Stimulated activated CD4-positive, alpha-beta T cell treated with anti-CD3 and anti-CD28 coated beads, Interleukin-4, amount 100 ng/mL, for 1 hour (primary cell): ENCODE data around the gene EIF4B.

Source experiments
- DNase-seq: peaks from one replicate; pipeline ENCODE4 v3.0.0-alpha.2; 2020

Gene EIF4B

DNA sequence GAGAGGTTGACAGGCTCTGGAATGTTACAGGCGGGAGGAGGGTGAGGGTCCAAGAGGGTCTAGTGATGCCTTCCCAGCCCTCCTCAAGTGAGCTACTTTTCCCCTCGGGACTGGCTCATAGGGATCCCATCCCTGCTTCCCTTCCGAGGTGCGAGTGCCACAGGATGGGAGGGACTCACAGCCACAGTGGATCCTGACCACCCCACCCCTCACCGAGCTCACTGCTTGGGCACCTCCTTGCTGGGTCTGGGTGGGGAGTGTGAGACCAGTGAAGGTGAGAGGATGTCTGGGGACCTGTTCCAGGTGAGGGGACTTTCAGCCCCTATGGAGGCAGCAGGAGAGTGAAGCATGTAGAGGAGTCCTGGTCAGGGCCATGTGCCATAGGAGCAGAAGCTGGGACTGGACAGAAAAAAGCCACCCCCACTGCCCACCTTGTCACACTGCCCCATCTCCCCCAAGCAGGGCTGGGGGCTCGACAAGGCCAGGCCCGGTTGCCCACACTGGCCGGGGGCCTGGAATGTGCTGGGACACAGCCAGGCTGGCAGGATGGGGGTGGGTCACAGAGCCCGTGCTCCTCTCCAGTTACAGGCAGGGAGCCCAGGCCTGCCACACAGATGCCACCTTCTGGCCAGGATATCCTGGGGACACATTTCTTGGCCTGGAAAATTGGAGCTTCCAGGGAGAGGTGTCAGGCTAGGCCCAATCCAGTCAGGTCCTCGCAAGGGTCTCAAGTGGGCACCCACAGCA lies 42.0 kb downstream of the EIF4B start:
- no peak for DNase-seq

DNA sequence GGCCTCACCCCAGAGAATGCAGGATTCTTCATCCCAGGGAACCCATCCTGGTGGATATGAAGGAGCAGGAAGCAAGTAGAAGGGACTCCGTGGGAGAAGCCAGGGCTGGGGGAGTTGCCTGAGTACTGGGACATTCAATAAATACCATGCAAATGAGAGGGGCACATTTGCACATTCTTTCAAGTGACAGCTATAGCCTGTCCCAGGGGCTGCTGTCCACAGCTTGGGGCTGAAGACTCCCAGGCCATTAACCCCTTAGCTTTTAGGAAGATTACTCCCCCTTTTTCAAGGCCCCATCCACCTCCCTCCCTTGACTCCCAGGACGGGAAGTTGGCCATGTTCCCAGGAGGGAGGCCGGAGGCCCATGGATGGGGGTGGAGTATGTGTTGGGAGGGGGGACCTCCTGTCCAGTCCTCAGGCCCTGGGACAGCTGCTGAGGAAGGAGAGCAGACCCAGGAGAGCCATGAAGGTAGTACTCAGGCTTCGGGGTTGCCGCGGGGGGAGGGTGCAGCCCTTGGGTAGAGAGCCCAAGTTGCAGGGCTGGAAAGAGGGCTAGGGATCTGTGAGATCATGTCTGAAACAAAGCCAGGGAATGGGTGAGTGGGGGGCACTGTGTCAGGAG lies 42.6 kb downstream of the EIF4B start:
- DNase-seq = no peak

DNA sequence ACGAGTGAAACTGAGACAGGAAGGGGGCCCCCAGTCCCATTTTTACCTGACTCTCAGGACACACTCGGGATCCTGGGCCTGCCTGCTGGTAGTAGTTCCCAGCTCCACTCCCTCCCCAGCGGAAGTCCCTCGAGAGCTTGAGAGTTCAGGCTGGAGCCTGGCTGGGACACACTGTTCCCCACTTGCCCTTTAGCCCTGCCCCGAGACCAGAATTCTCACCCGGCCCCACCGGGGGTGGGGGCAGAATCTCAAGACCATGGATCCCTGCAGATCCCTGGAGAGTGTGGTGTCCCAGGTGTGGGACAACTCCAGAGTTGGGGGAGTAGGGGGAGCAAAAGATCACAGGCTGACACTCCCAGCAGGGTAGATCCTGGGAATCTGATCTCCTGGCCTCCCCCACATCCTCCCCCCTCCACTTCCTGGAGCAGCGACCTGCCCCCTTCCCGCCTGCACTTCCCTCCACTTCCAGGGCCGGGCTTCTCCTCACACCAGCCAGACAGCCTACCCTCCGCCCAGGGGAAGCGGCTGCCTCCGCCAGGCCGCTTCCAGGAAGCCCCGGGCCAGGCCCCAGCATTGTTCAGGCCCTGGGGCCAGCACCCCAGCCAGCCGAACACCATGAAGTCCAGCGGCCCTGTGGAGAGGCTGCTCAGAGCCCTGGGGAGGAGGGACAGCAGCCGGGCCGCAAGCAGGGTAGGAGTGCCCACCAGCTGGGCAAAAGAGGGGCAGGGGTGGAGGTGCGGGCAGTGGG lies 43.5 kb downstream of the EIF4B start, which contains the start of gene TNS2:
Gene TNS2 (plus strand): TSS at position 495 of the 748 bp plus-strand sequence. CDS start 121 bp downstream, at position 616.
- DNase-seq = no peak

DNA sequence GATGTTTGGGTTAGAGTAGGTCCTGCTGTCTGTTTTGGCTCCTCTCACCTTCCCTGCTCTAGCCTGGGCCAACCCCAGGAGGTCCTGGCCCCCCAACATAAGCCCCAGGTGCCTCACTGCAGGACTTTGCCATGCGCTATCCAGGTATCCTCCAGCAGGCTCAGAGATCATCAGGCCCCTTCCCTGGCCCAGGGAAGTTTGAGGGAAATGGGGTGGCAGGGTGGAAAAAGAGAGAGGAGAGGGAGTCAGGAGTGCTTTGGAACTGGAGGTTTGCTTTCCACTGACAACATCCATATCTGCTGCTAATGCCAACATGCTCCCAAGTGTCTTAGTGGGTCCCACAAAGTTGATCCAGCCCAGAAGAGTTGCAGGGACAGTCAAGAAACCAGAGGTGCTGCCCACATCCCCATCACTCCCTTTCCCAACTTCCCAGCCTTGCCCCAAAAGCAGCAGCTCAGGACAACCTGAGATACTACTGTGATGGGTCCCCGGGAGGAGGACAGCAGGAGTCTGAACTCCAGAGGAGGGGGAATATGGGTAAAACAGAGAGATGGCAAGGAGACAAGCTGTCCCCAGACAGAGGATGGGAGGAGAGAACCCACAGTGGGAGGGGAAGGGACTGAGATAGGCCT lies 44.3 kb downstream of the EIF4B start:
- DNase-seq = no peak

DNA sequence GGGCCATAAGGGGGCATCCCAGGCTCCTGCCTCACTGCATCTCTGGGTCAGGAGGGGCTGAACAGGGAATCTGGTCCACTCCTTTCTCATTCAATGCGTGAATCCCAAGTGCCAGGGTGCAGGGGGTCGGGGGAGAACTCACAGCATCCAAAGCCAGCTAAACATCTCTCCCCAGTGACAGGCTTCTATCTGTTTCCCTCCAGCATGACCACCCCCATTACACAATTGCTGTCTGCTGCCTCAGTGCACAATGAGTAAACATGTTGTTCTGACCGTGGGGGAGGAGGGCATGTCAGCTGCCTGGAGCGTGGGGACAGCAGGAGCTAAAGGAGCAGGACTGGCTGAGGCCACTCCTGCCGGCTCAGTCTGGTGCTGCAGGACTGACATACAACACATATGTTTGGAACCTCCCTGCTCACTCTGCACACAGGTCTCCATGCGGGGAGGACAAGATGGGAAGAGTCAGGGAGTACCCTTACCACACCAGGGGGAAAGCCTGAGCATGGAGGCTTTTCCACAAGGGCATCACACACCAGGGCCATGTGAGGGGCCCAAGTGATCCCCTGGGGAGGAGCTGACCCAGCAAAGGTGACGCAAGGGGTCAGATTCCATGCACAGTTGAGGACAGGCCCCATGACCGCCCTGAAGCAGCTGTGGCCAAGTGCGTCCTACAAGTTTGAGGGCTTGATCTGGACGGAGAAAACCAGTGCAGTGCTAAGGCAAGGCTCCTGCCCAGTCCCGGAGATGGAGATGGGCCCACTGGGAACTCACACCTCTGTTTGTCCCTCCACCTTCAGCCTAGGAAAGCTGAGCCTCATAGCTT lies 45.0 kb downstream of the EIF4B start:
- DNase-seq = no peak

DNA sequence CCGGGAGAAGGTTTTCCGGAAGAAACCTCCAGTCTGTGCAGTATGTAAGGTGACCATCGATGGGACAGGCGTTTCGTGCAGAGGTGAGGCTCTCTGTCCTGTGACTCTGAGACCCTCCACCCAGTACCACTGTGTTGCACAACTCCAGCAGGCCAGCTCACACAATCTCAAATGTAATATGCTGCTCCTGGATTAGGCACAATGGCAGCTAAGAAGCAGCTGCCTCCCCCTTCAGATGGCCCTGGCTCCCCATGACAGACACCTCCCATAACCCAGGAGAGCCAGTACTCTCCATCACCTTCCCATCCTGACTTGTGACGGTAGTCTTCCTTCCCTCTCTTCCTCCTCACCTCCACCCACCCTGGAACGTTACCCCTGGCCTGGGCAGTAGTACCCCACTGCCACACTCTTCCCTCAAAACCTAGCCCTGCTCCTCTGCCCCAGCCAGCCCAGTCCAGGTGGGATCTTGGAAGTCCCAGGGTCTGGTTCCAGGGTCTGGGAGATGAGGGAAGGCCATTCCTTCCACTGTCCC lies 45.7 kb downstream of the EIF4B start:
- no peak for DNase-seq

DNA sequence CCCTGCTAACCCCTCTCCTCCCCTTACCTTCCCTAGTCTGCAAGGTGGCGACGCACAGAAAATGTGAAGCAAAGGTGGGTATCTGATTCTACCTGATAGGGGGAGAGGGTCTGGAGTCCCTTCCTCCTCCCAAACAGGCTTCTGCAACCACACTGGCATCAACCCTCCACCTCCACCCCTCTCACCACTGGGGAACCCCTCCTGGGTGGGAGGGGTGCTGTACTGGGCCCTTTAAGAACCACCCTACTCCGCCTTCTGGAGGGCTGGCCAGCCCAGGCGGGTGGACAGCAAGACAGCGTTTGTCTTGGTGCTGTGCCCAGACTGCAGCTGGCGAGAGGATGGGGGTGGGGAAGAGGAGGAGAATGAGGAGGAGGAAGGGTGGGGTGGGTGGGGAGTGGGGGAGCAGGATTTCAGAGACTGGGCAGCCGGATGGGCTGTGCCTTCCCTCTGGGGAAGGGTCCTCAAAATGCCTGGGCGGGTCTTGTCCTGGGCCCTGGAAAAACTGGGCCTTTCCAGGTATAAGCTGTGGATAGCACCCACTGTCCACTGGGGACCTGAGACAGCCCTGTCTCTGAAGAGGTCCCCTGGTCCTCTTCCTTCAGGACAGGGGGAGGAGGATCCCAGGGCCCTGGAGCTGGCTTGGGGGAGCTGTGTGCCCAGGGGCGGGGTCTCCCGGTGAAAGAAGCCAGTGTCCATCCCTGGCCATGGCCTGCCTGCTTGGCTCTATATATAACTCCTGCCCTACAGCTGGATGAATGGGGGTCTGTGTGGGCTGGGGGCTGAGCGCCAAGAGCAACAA lies 46.4 kb downstream of the EIF4B start:
- no peak for DNase-seq

DNA sequence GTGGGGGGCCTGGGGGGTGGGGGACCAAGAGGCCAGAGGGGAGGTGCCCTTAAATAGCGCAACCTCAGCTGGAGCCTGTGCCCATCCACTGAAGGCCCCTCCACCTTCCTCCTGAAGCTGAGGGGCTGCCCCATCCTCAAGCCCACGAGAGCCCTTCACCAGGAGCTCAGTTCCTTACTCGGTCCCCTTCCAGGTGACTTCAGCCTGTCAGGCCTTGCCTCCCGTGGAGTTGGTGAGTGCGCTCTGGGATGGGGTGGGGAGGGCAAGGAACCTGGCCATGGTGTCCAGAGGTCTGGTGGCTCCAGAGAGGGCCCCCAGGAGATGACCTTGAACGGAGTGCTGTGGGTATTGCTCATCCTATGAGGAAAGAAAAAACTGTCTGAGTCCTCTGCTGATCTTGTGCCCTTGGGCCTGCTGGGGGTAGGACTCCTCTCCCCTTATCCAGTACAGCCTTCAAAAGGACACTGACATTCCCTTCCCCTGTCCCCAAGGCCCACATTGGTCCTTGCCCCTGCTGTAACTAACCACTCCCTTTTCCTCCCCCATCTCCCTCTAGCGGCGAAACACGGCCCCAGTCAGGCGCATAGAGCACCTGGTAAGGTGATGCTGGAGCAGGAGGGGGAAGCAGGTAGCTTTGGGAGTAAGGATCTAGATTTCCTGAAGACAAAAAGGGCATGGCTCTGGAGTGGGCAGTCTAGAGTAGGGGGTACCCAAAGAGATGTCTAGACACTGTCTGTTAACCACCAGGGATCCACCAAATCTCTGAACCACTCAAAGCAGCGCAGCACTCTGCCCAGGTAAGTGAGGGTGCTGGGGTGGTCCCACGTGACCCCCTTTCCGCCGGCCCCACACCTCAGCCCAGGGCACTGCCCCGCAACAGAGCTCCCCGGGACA lies 47.2 kb downstream of the EIF4B start:
- peak; percentile 53 for DNase-seq

DNA sequence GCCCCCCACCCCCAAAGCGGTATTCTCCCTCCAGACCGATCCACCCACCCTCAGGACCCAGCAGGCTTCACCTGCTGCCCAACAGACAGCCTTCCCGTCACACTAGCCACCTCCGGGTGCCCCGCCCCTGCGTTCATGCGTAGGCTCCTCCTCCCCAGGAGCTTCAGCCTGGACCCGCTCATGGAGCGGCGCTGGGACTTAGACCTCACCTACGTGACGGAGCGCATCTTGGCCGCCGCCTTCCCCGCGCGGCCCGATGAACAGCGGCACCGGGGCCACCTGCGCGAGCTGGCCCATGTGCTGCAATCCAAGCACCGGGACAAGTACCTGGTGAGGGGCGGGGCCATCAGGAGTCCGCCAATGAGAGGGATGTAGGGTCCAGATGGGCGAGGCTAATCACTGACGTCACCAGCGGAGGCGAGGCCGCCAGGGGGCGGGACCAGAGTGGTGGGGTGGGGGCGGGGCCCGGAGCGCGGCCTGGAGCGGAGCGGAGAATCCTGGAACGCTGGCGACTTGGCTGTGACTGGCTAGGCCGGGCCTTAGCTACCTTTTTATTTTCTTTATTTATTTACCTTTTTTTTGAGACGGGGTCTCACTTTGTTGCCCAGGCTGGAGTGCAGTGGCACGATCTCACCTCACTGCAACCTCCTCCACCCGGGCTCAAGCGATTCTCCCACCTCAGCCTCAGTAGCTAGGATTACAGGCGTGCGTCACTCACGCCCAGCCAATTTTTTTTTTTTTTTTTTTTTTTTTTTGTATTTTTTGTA lies 48.0 kb downstream of the EIF4B start:
- DNase-seq = peak; percentile 92

DNA sequence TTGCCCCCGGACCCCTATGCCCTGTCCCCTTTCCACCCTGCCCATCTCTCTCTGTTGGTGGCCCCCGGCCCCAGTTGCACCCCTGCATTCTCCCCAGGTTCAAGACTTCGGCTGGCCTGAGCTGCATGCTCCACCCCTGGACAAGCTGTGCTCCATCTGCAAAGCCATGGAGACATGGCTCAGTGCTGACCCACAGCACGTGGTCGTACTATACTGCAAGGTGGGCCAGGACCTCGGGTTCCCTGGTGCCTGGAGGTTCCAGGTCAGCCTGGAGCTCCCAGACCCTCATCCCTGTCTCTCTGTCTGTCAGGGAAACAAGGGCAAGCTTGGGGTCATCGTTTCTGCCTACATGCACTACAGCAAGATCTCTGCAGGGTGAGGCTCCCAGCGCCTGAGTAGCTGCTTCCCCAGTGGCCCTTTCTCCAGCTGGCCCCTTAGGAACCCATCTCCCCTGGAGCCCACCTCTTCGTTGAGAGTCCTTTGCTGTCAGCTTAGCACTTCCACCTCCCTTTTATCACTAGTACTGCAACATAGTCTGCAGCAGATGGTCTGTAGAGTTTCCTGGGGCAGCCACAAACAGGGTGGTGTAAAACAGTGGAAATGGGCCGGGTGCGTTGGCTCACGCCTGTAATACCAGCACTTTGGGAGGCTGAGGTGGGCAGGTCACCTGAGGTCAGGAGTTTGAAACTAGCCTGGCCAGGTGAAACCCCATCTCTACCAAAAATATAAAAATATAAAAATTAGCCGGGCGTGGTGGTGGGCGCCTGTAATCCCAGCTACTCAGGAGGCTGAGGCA lies 49.4 kb downstream of the EIF4B start:
- DNase-seq = no peak

DNA sequence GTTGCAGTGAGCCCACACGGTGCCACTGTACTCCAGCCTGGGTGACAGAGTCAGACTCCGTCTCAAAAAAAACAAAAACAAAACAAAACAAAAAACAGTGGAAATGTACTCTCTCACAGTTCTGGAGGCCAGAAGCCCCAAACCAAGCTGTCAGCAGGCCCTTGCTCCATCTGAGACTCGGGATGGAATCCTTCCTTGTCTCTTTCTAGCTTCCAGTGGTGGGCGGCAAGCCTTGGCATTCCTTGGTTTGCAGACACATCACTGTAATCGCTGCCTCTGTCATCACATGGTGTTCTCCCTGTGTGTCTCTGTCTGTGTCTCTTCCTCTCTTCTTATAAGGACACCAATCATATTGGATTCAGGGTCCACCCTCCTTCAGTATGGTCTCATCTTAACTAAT lies 50.0 kb downstream of the EIF4B start:
- DNase-seq = no peak

DNA sequence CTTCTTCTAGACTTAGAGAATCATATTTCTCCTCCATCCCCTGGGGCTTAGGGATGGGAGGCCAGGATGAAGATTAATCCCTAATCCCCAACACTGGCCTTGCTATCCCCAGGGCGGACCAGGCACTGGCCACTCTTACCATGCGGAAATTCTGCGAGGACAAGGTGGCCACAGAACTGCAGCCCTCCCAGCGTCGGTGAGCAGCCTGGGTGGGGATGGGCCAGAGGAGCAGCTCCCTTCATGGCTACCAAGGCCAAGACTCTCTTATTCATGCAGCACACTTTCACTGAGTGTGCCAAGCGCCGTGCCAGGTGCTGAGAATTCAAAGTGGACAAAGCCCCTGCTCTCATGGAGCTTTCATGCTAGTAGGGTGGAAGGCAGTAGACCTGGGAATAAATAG lies 50.6 kb downstream of the EIF4B start:
- DNase-seq = no peak

DNA sequence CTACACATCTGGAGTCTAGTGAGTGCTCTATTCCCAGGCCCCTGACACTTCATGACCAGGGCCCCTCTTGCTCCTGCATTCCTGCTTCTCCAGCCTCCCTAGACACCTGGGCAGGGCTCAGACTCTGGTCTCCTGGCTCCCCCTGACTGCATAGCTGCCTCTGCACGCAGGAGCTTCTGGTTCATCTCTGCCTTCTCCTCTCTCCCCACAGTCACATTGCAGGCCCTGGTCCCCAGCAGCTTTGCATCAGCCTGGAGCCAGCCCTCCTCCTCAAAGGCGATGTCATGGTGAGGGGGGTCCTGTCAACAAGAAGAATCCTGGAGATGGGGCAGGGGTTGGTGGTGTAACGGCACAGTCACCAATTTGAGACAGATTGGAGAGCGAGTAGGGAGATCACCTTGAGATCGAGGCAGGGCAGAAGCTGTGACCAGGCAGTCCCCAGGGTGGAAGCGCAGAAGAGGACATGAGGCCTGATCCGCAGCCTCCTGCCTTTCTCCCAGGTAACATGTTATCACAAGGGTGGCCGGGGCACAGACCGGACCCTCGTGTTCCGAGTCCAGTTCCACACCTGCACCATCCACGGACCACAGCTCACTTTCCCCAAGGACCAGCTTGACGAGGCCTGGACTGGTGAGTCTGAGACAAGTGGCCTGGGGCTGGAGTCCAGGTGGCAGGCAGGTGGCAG lies 51.7 kb downstream of the EIF4B start:
- no peak for DNase-seq

DNA sequence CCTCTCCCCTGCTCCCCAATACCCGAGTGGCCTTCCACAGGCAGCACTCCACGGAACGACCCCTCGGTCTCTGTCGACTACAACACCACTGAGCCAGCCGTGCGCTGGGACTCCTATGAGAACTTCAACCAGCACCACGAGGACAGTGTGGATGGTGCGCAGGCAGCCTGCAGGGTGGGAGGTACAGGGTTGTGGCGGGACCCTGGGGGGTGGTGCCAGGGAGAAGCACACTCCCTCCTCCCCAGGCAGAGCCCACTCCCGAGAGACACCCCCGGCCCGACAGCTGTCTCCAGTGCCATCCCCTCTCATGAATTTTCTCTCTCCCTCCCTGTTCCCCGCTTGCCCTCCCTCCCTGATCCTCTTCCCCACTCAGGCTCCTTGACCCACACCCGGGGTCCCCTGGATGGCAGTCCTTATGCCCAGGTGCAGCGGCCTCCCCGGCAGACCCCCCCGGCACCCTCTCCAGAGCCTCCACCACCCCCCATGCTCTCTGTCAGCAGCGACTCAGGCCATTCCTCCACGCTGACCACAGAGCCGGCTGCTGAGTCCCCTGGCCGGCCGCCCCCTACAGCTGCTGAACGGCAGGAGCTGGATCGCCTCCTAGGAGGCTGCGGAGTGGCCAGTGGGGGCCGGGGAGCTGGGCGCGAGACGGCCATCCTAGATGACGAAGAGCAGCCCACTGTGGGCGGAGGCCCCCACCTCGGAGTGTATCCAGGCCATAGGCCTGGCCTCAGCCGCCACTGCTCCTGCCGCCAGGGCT lies 52.6 kb downstream of the EIF4B start:
- no peak for DNase-seq

DNA sequence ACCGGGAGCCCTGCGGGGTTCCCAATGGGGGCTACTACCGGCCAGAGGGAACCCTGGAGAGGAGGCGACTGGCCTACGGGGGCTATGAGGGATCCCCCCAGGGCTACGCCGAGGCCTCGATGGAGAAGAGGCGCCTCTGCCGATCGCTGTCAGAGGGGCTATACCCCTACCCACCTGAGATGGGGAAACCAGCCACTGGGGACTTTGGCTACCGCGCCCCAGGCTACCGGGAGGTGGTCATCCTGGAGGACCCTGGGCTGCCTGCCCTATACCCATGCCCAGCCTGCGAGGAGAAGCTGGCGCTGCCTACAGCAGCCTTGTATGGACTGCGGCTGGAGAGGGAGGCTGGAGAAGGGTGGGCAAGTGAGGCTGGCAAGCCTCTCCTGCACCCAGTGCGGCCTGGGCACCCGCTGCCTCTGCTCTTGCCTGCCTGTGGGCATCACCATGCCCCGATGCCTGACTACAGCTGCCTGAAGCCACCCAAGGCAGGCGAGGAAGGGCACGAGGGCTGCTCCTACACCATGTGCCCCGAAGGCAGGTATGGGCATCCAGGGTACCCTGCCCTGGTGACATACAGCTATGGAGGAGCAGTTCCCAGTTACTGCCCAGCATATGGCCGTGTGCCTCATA lies 53.3 kb downstream of the EIF4B start:
- DNase-seq = no peak

DNA sequence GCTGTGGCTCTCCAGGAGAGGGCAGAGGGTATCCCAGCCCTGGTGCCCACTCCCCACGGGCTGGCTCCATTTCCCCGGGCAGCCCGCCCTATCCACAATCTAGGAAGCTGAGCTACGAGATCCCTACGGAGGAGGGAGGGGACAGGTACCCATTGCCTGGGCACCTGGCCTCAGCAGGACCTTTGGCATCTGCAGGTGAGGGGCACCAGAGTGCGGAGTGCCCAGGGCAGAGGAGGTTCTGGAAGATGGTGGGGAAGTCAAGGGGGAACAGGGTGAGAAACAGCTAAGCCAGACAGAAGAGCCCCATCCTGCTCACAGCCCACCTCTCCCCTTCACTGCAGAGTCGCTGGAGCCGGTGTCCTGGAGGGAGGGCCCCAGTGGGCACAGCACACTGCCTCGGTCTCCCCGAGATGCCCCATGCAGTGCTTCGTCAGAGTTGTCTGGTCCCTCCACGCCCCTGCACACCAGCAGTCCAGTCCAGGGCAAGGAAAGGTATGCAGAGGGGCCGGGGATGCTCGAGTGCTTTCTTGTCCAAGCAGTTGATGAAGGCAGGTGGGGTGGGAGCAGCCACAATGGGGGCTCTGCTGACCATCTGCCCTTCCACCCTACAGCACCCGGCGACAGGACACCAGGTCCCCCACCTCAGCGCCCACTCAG lies 53.9 kb downstream of the EIF4B start:
- DNase-seq = no peak
